SIG-M5 (cell line): Measurements from ENCODE around the gene NPFFR1.
"Not testable (repeated sequence)": the region's sequence is repeated elsewhere in the genome, so short reads cannot be mapped to it uniquely, and the experiment has no call there.

Experiments used
- DNase-seq: peaks from one replicate; lab custom pipeline; 2025; lab: John Stamatoyannopoulos, UW

Gene NPFFR1

GRCh38 chr10:70285476-70285831, 1.6 kb upstream of the NPFFR1 start:
- DNase-seq, result no peak

DNA sequence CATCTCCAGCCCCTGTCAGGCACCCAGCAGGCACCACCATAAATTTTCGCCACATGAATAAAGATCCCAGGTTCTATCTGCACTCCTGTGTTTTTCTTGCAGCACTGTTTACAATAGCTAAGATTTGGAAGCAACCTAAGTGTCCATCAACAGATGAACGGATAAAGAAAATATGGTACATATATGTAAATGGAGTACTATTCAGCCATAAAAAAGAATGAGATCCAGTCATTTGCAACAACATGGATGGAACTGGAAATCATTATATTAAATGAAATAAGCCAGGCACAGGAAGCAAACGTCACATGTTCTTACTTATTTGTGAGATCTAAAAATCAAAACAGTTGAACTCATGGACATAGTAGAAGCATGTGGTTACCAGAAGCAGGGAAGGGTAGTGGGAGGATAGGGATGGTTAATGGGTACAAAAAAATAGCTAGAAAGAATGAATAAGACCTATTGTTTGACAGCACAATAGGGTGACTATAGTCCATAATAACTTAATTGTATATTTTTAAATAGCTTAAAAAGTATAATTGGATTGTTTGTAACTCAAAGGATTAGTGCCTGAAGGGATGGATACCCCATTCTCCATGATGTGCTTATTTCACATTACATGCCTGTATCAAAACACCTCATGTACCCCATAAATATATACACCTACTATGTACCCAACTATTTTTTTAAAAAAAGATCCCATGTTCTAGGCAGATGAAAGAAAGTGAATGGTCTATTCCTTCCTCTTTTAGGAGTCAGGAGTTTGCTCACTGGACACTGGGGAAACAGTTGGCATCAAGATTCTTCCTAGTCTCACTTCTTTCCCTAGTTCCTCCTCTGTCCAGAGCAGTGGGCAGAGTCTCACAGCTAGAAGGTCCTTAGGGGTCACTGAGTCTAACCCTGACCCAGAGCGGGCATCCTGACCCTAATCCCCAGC, 1.0 kb upstream of the NPFFR1 start:
- no peak for DNase-seq

GRCh38 chr10:70283071-70283444, 746 bp downstream of the NPFFR1 start:
- DNase-seq, result no peak

DNA sequence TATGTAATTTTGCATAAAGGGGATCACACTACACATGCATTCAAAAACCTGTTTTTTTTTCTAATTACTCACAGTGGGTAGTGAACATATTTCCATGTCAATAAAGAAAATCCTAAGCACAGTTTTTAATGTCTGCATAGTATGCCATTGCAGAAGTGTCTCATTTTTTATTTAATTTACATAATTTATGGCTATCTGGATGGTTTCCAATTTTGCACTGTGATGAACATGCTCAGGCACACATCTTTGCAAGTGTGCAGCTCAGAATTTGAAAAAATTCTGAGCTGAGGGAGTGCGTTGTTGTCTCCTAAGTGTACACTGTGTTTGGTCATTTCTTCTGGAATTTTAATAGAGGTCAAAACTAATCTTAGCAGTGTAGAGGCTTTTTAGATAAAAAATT, 2.2 kb downstream of the NPFFR1 start:
- no peak for DNase-seq

GRCh38 chr10:70280099-70280498, 3.7 kb downstream of the NPFFR1 start:
- no peak for DNase-seq

GRCh38 chr10:70277396-70278030, 6.3 kb downstream of the NPFFR1 start:
- no peak for DNase-seq

DNA sequence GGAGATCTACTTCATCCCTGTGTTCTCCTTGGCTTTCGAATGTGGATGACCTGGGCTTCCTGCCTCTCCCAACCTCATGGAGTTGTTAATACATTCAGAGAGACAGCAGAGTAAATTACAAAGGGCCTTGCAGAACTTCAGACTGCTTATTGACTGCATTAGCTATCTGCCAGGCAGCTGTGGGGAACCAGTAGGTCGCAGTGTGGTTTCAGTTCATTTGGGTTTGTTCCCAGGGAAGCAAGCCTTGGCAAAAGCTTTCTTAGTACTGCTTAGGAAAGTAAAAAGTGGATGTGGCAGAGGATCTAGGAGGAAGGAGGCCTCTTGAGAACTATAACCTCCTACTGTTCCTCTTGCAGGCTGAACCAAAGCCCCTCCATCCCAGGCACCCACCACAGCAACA, 9.2 kb downstream of the NPFFR1 start:
- DNase-seq, result no peak

DNA sequence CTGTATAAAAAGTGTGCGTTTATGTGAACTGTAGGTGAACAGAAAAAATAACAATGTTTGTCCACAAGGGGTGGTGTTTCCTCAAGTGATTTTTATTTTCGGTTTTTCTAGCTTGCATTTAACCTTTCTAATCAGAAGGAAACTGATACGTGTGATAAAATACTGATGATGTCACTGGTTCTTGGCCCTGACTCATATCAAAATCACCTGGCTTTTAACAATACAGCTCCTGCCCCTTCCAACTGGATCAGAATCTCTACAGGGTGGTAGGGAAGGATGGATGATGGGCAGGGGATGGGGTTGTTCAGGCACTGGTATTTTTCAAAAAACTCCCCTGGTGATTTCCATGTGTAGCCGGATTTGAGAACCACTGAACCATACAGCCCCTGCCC, 10.9 kb downstream of the NPFFR1 start:
- DNase-seq, result no peak

DNA sequence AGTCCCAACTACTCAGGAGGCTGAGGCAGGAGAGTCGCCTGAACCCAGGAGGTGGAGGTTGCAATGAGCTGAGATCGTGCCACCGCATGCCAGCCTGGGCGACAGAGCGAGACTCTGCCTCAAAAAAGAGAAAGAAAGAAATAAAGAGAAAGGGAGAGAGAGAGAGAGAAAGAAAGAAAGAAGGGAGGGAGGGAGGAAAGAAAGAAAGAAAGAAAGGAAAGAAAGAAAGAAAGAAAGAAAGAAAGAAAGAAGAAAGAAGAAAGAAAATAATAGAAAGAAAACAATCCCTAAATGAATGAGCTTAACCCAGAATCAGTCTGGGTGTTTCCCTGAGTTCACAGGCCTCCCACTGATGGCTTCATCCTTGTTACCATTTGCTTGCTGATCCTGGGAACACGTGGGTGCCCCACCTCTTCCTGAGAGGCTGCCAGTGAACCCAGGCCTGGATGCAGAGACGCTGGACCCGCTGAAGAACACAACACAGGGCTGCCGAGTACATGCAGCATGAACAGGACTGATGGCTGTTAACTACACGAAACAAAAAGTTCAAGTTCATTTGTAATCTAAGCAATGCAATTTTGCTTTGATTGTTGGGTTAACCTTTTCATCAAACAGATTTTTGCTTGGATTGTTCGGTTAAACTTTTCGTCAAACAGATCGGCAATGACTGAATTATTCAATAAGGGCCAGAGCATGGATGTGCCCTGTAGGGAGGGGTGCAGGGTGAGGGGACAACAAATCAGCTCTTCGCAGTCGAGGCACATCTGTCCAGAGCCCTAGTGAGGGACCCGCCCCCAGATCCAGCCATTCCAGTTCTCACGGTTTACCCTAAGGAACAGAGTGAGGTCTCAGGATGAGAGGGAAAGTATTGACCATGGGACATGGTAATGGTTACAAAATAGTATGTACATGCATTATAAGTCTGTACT, 11.5 kb downstream of the NPFFR1 start:
- DNase-seq, result no peak

GRCh38 chr10:70270952-70271351, 12.9 kb downstream of the NPFFR1 start:
- no peak for DNase-seq

DNA sequence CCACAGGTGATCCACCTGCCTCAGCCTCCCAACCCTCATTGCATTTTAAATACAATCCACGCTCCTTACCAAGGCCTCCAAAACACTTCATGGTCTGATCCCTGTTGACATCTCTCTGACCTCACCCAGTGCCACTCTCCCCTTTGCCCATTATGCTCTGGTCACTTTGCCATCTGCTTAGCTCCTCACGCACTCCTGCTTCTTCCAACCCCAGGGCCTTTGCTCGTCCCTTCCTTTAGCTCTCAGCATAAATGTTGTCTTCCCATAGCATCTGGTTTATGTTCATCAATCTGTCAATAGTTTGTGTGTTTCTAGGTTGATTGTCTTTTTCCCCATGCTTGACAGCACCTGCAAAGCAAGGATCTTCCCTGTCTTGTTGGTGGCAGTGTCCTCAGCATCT, 14.1 kb downstream of the NPFFR1 start:
- DNase-seq, result no peak

DNA sequence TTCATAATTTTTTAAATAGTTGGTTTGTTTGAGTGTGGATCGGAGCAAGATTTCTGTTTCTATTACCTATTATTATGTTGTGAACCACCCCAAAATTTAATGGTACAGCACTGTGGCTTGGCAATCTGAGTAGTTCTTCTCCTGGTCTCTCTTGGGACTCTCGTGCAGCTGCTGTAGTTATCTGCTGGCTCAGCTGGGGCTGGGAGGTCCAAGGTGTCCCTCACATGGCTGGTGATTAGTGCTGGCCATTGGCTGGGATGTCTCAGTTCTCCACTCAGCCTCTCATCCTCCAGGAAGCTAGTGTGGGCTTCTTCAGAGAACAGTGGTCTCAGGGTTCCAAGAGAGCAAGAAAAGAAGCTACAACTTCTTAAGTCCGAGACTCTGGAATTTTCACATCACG, 15.4 kb downstream of the NPFFR1 start:
- DNase-seq, result no peak

DNA sequence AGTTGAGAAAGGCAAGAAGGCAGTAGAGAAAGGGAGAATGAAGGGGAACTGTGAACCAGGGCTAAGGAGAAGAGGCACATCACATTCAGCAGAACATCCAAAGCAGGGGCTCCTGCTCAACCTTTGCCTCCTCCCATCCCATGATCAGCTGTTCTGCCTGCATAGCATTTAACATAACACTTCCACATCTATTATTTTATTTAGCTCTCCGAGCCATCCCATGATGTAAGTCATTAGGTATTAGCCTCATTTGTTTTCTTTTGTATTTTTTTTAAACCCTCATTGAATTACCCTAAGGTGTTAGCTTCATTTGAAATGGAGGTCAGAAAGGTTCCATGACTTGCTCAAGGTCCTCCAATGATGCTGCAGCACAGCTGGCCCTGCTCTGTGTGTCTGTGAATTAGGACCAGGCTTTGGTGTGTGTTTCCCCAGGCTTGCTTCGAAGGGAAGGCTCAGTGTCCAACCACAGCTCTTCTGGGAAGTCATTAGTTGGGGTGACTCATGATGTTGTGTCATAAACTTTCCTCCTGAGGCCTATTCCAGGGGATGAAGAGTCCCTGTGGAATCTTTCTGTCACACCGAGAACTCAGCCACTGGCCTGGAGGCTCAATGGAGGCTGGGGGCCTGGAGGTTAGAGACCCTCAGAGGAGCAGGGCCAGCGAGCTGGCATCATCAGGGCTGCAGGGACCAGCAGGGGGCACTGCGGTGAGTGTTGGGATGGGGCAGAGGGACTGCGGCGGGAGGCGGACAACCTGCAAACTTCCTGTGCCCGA, 16.5 kb downstream of the NPFFR1 start:
- DNase-seq, result no peak

DNA sequence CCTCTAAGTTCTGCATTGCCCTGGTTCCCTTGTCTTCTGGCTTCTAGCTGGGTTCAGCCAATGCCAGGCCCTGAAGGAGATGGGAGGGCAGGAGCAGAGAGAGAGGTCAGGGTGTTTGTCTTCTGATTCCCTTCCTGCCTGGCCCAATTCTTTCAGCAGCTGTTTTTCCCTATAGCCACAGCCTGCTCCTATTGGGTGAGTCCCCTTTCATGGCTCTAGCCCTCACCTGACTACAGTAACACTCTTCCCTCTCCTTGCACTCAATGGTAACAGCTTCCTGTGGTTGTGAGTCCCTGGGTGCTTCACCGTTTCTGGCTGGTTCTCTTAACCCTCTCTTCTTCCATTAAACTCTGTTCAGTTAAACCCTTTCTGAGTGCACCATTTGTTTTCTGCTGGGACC, 17.1 kb downstream of the NPFFR1 start:
- no peak for DNase-seq

- no peak for DNase-seq
These were observed 17.7 kb downstream of the NPFFR1 start for GRCh38 chr10:70266056-70266455.

DNA sequence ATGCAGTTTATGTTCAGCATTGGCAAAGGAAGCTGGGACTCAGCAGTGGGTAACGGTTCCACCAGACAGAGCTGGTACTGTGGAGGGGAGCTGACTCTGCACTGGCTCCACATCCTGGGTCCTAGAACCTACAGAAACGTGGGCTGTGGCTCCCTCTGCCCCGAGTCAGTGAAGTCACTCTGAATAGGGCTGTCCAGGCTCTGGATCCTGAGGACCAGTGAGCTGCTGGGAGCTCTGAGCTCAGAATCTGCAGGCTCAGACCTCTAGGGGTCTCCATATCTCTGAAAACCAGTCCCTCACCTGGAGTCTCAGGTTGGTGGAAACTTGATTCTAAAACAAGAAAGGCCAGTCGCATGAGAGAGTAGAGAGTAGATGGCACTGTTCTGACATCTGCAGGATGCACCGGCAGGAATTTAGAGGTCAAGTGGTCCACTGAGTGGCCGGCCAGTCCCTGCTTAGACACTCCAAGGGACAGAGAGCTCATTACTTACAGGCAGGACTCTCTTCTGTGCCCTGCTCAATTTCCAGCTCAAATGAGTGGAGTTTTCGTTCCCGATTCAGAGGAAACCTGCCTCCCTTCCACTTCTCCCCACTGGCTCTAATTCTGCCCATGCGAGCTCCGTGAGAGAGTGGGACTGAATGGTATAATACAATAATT, 18.6 kb downstream of the NPFFR1 start:
- no peak for DNase-seq

GRCh38 chr10:70260734-70261133, 23.1 kb downstream of the NPFFR1 start:
- DNase-seq, result no peak

- DNase-seq, result no peak
These were observed 23.5 kb downstream of the NPFFR1 start for GRCh38 chr10:70260259-70260658.

DNA sequence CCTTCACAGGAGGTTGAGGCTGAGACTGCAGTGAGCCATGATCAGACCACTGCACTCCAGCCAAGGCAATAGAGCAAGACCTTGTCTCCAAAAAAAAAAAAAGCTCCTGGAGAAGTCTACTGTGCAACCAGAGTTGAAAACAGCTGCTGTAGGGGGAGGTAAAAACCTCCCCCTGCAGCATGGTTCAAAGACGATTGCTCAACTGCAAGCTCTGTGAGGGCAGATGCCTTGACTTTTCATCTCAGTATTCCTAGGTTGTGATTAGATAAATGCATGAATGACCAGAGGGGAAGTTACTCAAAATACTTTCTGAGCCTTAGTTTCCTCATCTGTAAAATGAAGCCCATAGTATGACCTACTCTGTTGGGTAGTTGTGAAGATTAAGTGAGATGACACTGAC, 25.6 kb downstream of the NPFFR1 start:
- DNase-seq, result no peak

DNA sequence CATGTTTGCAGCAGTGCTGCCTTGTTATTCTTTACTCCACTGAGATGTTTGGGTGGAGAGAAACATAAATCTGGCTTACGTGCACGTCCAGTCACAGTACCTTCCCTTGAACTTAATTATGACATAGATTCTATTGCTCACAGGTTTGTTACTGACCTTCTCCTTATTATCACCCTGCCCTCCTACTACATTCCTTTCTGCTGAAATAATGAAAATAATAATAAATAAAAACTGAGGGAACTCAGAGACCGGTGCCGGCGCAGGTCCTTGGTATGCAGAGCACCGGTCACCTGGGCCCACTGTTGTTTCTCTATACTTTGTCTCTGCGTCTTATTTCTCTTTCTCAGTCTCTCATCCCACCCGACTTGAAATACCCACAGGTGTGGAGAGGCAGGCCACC, 26.0 kb downstream of the NPFFR1 start:
- DNase-seq, result not testable (repeated sequence)

GRCh38 chr10:70256463-70256862, 27.3 kb downstream of the NPFFR1 start:
- DNase-seq, result no peak
